HG03108 (cell line): ENCODE data around the gene HSP90AB1.

Source experiments
- ATAC-seq: cut with Tn5 transposase; IDR thresholded peaks from one replicate; pipeline ENCODE4 v1.9.1; 2021; ENCODE audit warnings: moderate library complexity; ENCODE audit not compliant: unreplicated experiment

HSP90AB1 gene

DNA sequence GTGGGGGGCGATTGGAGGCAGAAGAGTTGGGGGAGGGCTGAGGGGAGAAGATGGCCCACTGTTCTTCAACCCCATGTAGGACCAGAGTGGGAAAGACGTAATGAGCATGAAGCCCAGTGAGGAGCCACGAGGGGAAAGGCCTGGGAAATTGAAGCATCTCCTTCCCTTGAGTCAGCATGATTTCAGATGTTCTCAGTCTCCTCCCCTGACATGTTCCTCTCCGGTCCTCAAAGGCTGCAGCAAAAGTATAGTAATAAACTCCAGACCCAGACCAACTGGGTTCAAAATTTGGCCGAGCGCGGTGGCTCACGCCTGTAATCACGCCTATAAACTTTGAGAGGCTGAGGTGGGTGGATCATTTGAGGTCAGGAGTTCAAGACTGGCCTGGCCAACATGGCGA lies 20.4 kb downstream of the HSP90AB1 start:
- no peak for ATAC-seq

GRCh38 chr6:44268095-44268628 lies 21.3 kb downstream of the HSP90AB1 start:
- ATAC-seq, result no peak

GRCh38 chr6:44269178-44269920 lies 22.4 kb downstream of the HSP90AB1 start:
- ATAC-seq, result no peak

GRCh38 chr6:44269921-44270525 lies 23.1 kb downstream of the HSP90AB1 start, which contains the start of gene TMEM151B:
TMEM151B (plus strand) TSS chr6:44270450; CDS start chr6:44270743, 293 bp downstream.
- ATAC-seq, result no peak

DNA sequence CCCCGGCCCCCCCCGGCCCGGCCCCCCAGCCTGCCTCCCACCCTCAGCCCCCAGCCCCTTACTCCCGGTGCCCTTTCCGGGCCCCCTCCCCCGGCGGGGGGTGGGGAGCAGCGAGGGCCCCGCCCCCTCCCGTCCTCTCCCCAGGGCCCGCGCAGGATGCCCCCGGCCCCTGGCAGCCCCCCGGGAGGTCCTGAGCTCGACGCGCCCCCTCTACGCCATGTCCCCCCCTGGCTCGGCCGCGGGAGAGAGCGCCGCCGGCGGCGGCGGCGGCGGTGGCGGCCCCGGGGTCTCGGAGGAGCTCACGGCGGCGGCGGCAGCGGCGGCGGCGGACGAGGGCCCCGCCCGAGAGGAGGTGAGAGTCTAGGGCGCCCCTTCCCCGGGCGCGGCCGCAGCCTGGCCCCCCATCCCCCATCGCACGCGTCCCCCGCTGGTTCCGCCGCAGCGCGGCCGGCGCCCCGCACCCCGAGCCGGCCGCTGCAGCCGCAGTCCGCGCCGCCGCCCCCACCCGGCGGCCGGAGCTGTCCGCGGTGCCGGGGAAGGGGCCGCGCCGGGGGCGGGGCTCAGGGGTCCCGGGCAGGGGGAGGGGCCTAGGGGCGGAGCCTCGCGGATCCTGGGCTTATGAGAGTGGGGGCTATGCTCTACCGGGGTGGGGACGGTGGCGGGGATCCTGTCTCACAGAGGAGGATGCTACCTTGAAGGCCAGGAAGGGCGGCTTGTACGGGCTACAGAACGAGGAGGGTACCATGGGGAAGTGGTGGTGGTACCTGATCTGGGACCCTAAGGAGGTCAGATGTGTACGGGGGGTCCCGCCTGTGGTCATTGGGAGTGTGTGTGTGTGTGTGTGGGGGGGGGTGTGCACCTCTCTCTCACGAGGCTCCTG lies 23.9 kb downstream of the HSP90AB1 start:
- ATAC-seq, result no peak

DNA sequence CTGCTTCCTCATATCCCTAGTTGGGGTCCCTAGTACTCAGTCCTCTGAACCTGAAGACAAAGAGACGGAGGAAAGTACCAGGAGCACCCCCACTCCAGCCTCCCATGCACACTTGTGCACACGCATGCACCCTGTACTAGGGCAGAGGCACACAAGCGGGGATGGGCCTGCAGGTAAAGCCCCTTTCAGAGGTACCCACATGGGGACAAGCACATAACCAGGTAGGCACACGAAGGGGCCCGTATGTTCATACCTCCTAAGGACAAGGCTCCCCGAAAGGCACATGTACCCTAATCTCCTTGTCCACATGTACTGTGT lies 24.5 kb downstream of the HSP90AB1 start:
- ATAC-seq, result no peak

- no peak for ATAC-seq
These were observed 25.0 kb downstream of the HSP90AB1 start for GRCh38 chr6:44271914-44272313.

- ATAC-seq, result no peak
These were observed 25.6 kb downstream of the HSP90AB1 start for GRCh38 chr6:44272529-44272928.

DNA sequence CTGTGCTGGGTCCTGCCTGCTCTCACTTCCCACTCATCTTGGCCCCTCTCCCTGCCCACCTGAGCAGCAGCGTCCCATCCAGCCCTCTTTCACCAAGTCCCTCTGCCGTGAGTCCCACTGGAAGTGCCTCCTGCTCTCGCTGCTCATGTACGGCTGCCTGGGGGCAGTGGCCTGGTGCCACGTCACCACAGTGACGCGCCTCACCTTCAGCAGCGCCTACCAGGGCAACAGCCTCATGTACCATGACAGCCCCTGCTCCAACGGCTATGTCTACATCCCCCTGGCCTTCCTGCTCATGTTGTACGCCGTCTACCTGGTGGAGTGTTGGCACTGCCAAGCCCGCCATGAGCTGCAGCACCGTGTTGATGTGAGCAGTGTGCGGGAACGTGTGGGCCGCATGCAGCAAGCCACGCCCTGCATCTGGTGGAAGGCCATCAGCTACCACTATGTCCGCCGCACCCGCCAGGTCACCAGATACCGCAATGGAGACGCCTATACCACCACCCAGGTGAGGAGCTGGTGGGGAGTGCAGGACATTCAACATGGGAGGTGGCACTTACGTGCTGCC lies 26.2 kb downstream of the HSP90AB1 start:
- ATAC-seq, result no peak

GRCh38 chr6:44273617-44274016 lies 26.7 kb downstream of the HSP90AB1 start:
- ATAC-seq, result no peak

DNA sequence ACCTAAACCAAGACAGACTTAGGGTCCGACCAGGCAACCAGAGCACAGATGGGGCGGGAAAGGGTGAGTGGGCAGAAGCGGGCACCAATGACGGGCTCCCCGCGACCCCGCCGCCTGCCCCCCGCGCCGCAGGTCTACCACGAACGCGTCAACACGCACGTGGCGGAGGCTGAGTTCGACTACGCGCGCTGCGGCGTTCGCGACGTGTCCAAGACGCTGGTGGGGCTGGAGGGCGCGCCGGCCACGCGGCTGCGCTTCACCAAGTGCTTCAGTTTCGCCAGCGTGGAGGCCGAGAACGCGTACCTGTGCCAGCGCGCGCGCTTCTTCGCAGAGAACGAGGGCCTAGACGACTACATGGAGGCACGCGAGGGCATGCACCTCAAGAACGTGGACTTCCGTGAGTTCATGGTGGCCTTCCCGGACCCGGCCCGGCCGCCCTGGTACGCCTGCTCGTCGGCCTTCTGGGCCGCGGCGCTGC lies 28.4 kb downstream of the HSP90AB1 start:
- no peak for ATAC-seq

DNA sequence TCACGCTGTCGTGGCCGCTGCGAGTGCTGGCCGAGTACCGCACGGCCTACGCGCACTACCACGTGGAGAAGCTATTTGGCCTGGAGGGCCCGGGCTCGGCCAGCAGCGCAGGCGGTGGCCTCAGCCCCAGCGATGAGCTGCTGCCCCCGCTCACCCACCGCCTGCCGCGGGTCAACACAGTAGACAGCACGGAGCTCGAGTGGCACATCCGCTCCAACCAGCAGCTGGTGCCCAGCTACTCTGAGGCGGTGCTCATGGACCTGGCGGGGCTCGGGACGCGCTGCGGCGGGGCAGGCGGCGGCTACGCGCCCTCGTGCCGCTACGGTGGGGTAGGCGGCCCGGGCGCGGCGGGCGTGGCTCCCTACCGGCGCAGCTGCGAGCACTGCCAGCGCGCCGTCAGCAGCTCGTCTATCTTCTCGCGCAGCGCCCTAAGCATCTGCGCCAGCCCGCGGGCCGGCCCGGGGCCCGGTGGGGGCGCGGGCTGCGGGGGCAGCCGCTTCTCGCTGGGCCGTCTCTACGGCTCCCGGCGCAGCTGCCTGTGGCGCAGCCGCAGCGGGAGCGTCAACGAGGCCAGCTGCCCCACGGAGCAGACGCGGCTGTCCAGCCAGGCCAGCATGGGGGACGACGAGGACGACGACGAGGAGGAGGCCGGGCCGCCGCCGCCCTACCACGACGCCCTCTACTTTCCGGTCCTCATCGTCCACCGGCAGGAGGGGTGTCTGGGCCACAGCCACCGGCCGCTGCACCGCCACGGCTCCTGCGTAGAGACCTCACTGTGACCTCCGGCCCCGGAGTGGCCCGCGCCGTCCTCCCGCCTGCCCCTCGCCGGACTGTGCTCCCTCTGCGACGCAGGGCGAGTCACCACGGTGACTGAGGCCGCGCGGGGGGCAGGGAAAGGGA lies 29.1 kb downstream of the HSP90AB1 start:
- no peak for ATAC-seq

- no peak for ATAC-seq
These were observed 30.1 kb downstream of the HSP90AB1 start for GRCh38 chr6:44276667-44277640.

- no peak for ATAC-seq
These were observed 30.9 kb downstream of the HSP90AB1 start for GRCh38 chr6:44277763-44278162.

DNA sequence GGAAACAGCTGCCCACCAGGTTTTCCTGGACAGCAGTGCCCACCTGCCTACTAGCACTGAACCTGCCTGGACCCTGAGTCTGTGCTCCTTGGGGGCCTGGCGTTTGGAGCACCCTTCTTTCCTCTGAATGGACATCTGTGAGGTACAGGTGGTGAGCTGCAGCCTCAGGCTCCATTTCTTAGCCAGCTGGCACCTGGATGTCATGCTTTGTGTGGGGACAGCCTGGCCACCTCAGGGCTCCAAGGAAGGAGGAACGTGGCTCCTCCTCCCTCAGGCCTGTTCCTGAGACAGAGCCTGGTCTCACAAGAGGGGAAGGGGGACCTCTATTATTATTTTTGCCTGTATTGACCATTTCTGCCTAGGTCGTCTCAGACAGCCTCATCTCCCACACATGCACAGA lies 31.4 kb downstream of the HSP90AB1 start:
- ATAC-seq, result no peak

GRCh38 chr6:44278774-44279697 lies 32.1 kb downstream of the HSP90AB1 start:
- no peak for ATAC-seq

DNA sequence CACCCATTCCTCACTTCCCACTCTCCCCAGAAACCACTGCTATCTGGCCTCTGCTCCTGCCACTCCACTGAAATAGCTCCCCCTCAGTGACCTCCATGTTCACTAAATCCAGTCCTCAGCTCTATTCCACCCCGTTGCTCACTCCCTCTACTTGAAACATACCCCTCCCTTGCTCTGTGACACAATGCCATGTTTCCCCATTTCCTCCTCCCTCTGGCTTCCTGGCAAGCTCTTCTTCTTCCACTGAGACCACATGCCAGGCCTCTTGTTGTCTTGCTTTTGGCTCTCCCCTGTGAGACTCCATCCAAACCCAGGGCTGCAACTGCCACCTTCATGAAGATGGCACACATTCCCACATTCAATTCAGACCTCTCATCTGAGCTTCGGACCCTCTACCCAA lies 37.2 kb downstream of the HSP90AB1 start:
- ATAC-seq, result no peak

GRCh38 chr6:44284867-44285266 lies 38.0 kb downstream of the HSP90AB1 start:
- no peak for ATAC-seq
